ENCODE data around the gene BPIFB1.

Gene BPIFB1

DNA sequence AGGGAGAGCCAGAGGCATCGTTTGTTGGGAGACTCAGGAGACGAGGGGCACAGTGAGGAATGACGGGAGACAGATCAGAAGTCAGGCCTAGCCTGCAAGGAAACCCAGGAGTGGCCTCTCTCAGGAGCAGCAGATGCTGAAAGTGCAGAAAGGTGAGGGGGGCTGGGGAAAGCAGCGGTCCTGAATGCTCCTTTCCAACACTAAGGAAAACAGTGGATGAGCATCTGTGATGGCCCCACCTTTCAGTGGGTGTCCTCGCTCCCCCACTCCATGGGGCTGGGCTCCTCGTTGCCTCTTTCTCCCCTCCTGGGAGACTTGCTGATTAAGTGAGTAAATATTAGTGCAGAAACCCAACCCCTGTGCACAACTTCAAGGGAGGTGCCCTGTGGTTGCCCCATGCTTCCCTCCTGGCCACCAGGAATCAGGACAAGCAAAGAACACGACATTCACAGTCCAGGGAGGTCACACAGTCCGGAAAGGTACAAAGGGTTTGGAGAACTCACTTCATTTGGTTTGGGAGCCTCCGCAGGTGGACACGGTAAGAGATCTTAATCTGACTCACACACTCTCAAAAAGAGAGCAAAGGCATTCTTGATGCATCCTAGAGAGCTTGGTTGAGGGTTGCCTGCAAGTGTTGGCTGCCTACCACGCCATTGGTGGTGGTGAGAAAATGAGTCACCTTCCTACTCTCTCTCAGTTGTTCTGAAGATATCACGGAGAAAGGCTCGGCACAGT lies 9.7 kb upstream of the BPIFB1 start:
- DNase-seq (ENCODE audit: low read depth) = no peak

DNA sequence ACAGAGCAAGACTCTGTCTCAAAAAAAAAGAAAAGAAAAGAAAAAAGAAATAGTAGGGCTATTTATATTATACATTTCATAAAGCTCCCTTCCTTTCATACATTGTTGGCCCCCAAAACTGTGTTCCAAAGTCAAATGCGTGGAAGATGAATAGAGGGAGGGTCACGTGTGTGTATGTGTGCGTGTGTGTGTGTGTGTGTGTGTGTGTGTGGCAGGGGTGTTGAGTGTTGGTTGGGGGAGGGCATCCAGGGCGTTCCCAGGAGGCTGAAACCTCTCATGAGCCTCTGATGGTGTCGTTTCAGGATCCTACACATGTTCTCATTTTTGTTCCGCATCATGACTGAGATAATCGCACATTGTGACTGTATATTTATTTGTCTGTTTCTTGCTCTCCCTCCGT lies 7.8 kb upstream of the BPIFB1 start:
- DNase-seq (ENCODE audit: low read depth) = no peak

GRCh38 chr20:33275871-33276270 lies 7.1 kb upstream of the BPIFB1 start:
- no peak for DNase-seq (ENCODE audit: low read depth)

- DNase-seq (ENCODE audit: low read depth) = no peak
Observed at GRCh38 chr20:33276303-33277113, 6.5 kb upstream of the BPIFB1 start.

GRCh38 chr20:33277471-33278441 lies 5.3 kb upstream of the BPIFB1 start:
- DNase-seq (ENCODE audit: low read depth) = no peak

GRCh38 chr20:33278700-33279099 lies 4.3 kb upstream of the BPIFB1 start:
- no peak for DNase-seq (ENCODE audit: low read depth)

DNA sequence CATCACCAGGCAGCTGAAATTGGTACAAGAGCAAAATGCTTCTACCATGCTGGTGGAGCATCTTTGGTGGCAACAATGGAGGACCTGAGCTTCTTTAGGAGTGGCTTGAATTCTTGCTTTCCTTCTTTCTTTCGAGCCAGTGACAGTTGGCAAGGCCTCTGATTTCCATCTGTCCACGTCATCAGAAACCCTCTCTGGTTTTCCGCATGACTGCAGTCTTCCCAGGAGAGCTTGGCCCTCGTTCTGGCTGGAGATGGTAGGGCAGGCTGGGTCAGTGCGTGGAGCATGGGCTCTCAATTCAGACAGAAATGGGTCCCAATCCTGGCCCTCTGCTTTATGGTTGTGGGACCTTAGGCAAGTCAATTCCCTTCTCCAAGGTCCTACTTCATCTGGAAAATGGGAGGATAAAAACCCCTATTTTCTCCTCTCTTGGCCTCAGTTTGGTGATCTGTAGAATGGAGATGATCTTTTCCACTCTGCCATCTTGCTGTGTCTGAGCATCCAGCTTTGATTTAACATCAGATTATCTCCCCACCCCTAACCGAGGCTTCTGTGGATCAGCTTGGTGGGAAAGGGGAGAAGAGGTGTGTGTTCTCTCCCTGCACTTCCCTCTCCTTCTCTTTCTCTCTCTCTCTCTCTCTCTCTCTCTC lies 3.6 kb upstream of the BPIFB1 start:
- DNase-seq (ENCODE audit: low read depth) = no peak

- DNase-seq (ENCODE audit: low read depth) = no peak
Observed at GRCh38 chr20:33280000-33280680, 2.9 kb upstream of the BPIFB1 start.

GRCh38 chr20:33280775-33281174 lies 2.2 kb upstream of the BPIFB1 start:
- DNase-seq (ENCODE audit: low read depth) = no peak

DNA sequence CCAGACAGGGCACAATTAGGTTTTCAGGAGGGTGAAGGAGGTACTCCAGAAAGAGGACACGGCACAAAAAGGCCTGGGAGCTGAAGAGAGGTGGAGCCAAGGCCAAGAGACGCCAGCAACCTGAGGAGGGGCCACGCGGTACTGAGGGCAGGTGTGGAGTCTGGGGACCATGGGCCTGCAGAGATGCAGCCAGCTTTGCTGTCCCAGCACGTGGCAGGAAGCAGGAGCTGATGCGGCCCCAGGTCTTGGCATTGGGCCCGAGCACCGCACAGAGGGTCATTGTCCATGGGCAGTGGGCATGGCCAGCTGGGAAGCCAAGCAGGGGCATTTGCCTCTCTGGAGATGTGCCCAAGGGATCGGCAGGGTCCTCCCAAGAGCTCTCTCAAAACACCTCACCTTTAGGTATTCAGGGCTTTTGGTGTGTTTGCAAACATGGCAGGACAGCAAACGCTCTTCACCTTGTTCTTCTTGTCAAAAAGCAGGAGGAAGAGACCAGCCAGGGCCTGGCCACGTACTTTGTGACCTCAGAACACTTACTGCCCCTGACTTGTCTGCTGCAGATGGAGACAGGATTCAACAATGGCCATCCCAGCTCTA lies 1.4 kb upstream of the BPIFB1 start:
- no peak for DNase-seq (ENCODE audit: low read depth)

- no peak for DNase-seq (ENCODE audit: low read depth)
Observed at GRCh38 chr20:33282196-33282934, 649 bp upstream of the BPIFB1 start.

DNA sequence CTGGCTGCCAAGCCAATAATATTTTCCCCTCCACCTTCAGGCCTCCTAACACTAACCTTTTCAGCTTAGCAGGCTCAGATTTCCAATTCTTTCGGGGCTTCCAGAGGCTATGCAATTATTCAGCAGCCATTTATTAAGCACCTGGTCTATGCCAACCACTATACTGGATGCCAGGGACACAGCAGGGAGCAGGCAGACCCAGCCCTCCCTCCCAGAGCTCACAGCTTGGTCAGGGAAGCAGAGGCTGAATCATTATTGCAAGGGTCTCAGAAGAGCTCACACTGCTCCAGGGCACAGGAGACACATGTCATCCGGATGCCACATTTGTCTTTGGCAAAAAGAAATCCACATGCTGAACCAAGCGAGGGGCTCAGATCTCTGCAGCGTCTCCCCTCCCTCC lies 1.3 kb downstream of the BPIFB1 start:
- DNase-seq (ENCODE audit: low read depth) = no peak

DNA sequence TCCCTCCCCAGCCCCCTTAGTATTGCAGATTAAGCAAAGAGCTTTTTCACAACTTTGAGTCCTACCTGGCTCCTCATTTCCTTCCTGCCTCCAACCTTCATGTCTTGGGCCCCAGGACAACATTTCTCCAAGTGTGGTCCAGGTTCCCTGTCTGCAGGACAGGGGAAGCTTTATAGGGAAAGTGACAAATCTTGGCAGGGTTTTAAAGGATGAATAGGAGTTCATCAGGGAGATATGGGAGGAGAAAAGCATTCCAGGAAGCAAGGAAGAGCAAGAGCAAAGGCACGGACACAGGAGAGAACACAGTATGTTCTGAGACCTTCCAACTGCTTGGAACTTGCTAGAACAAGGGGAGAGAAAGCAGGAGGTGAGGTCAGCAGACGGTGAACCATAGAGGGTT lies 1.9 kb downstream of the BPIFB1 start:
- DNase-seq (ENCODE audit: low read depth) = no peak

DNA sequence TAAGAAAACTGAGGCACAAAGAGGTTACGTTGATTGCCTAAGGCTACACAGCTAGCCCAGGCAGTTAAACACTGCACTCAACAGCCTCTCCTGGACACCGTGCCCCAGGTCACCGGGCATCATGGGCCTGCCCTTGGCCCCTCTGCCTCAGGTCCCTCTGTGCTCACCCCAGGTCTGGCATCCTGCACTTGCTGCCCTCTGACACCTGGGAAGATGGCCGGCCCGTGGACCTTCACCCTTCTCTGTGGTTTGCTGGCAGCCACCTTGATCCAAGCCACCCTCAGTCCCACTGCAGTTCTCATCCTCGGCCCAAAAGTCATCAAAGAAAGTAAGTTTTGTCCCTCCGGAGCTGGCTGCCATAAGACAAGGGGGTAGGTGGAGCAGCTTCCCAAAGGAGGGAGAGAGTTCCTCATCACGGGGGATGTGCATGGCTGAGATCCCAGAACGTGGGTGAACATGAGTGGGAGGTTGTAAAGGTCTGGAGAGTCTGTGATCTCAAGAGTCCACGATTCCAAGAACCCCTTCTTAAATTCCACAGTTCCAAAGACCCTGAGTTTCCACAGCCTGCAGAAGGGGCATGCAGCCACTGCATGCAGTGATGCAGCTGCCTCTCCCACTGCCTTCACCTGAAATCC lies 3.0 kb downstream of the BPIFB1 start:
- DNase-seq (ENCODE audit: low read depth) = no peak

DNA sequence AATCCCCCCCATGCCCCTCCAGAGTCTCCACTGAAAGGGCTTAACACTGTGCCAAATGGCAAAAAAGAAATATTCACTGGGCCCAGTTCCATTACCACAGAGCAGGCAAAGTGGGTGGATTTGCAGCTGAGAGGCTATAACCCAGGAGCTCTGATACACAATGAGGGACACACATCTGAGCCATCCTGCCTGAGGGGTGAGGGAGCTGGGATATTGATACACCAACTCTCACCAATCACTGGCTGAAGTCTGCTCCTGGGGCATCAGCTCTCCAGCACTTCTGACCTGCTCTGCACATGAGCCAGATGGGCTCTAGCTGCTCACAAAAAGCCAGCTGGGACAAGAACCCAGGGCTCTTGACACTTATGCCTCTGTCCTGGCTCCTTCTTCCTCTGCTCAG lies 4.9 kb downstream of the BPIFB1 start:
- no peak for DNase-seq (ENCODE audit: low read depth)

DNA sequence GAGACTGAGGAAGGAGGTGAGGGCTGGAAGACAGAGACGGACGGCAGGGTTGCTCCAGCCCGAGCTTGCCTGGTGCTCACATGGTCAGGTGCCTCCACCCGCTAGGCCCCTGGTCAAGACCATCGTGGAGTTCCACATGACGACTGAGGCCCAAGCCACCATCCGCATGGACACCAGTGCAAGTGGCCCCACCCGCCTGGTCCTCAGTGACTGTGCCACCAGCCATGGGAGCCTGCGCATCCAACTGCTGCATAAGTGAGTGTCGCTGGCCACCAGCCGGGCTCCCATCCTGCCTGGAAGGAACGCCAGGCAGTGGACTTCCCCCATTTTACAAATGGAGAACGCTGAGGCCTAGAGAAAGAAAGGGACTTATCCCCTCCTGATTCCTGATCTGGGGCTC lies 7.8 kb downstream of the BPIFB1 start:
- no peak for DNase-seq (ENCODE audit: low read depth)

DNA sequence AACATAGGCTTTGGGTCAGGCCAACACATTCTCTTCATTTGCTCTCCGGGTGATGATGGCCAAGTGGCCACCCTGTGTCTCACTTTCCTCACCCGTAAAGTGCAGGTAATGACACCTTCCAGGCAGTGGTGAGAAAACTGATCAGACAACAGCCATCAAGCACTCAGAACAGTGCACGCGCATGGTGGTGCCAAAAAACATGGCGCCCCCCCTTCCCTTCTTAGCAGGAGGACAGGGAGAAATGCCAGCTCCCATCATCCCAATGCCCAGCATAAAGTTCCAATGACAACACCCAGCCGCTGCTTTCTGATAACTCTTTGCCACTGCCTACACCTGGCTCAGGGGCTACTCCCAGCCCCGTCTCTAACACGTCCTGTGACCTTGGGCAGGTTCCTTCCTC lies 8.4 kb downstream of the BPIFB1 start:
- DNase-seq (ENCODE audit: low read depth) = no peak

DNA sequence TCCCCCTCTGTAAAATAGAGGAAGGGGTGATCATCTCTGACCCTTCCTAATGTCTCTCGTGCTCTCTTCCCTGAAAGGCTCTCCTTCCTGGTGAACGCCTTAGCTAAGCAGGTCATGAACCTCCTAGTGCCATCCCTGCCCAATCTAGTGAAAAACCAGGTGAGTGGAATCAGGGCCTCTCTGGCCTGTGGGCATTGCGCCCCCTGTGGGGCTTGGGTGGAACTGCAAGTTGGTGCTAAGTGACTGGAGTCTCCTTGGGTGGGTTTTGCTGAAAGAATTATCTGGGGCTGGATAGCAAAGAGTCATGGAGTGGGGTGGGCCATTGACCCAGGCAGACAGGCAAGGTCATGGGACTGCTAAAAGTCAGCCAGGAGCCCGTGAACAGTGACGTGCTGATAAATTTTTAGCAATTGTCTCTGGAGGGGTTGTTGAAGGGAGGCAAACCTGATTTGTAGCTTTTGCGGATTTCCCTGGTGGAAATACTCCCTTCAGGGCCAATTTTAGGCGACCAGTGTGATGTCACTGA lies 8.9 kb downstream of the BPIFB1 start:
- peak; percentile 59 for DNase-seq (ENCODE audit: low read depth)

GRCh38 chr20:33296206-33296605 lies 13.2 kb downstream of the BPIFB1 start:
- no peak for DNase-seq (ENCODE audit: low read depth)

All from activated T-cell treated with anti-CD3 and anti-CD28 coated beads for 1 hour (primary cell).